GM12891 (cell line): Measurements from ENCODE around the gene MYL9.

ENCODE experiments used
- POLR2A ChIP-seq: IDR thresholded peaks from 2 replicates; pipeline ENCODE4 v1.6.1; 2011; ENCODE audit warnings: low read depth, low read length, control low read depth
- POLR2AphosphoS5 ChIP-seq: IDR thresholded peaks from 2 replicates; pipeline ENCODE4 v1.6.1; 2011; ENCODE audit warnings: low read depth, low read length, control low read depth
- SPI1 ChIP-seq: IDR thresholded peaks from 2 replicates; pipeline ENCODE4 v1.6.1; 2011; ENCODE audit warnings: low read depth, low read length, control low read depth
- TAF1 ChIP-seq: IDR thresholded peaks from 2 replicates; pipeline ENCODE4 v1.6.1; 2011; ENCODE audit warnings: low read depth, low read length, control low read depth

GRCh38 chr20:36497856-36498255 lies 43.5 kb upstream of the MYL9 start:
- no peak for TF ChIP-seq POLR2A
- TF ChIP-seq POLR2AphosphoS5: no peak
- no peak for TF ChIP-seq SPI1
- no peak for TF ChIP-seq TAF1
